ENCODE data around the gene KRT6B.

The KRT6B gene

DNA sequence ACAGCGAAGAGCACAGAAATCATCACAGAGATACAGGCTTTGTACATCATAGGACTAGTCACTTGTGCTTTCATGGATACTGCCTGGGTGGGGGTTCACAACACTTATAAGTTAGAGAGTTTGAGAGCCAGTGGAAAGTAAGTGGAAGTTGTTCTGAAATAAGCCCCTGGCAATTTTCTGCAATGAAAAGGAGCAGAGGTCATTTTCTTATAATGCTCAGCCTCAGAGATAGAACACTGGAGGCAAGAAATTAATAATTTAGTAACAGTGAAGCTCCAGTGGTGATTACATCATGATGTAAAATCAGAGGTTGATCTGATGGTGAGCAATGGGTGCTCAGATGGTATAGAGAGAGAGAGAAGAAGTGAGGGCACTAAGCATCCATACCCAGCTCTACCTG lies 35.3 kb upstream of the KRT6B start:
- Histone ChIP-seq H3K9me2 (replicated peaks; ENCODE audit: insufficient read depth, low read length) (no peaks in the 10 kb centered on the region), H3F3A (ENCODE audit: insufficient read depth, low read length) (no peaks in the 10 kb centered on the region), H3K27me3 (replicated peaks; ENCODE audit: insufficient read depth, low read length) (peaks cover 23% of the 10 kb centered on the region), H3K4me1 (ENCODE audit: low read length) (no peaks in the 10 kb centered on the region), H3K4me2 (ENCODE audit: low read depth, low read length) (no peak overlapping the region), H2AFZ (ENCODE audit: low read length) (no peak overlapping the region), H4K20me1 (ENCODE audit: insufficient read depth, low read length) (no peaks in the 10 kb centered on the region), H3K27ac (ENCODE audit: low read length) (no peak overlapping the region), H3K79me2 (ENCODE audit: low read length) (no peaks in the 10 kb centered on the region), H3K4me3 (ENCODE audit: low read length) (no peak overlapping the region), H3K9me3 (replicated peaks; ENCODE audit: insufficient read depth, low read length) (no peaks in the 10 kb centered on the region), H3K9ac (ENCODE audit: low read length) (no peak overlapping the region), H3K36me3 (replicated peaks; ENCODE audit: insufficient read depth, low read length) (no peaks in the 10 kb centered on the region)
- TF ChIP-seq EZH2 (optimal IDR thresholded peaks at IDR 0.05; ENCODE audit: low read depth, low read length) (no peak), EZH2phosphoT487 (IDR thresholded peaks at IDR 0.05; ENCODE audit: low read length) (no peak)
- TF ChIP-seq, protein P1, sequence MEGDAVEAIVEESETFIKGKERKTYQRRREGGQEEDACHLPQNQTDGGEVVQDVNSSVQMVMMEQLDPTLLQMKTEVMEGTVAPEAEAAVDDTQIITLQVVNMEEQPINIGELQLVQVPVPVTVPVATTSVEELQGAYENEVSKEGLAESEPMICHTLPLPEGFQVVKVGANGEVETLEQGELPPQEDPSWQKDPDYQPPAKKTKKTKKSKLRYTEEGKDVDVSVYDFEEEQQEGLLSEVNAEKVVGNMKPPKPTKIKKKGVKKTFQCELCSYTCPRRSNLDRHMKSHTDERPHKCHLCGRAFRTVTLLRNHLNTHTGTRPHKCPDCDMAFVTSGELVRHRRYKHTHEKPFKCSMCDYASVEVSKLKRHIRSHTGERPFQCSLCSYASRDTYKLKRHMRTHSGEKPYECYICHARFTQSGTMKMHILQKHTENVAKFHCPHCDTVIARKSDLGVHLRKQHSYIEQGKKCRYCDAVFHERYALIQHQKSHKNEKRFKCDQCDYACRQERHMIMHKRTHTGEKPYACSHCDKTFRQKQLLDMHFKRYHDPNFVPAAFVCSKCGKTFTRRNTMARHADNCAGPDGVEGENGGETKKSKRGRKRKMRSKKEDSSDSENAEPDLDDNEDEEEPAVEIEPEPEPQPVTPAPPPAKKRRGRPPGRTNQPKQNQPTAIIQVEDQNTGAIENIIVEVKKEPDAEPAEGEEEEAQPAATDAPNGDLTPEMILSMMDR (IDR thresholded peaks at IDR 0.05; ENCODE audit: low read length) = no peak
- no peak for DNase-seq

DNA sequence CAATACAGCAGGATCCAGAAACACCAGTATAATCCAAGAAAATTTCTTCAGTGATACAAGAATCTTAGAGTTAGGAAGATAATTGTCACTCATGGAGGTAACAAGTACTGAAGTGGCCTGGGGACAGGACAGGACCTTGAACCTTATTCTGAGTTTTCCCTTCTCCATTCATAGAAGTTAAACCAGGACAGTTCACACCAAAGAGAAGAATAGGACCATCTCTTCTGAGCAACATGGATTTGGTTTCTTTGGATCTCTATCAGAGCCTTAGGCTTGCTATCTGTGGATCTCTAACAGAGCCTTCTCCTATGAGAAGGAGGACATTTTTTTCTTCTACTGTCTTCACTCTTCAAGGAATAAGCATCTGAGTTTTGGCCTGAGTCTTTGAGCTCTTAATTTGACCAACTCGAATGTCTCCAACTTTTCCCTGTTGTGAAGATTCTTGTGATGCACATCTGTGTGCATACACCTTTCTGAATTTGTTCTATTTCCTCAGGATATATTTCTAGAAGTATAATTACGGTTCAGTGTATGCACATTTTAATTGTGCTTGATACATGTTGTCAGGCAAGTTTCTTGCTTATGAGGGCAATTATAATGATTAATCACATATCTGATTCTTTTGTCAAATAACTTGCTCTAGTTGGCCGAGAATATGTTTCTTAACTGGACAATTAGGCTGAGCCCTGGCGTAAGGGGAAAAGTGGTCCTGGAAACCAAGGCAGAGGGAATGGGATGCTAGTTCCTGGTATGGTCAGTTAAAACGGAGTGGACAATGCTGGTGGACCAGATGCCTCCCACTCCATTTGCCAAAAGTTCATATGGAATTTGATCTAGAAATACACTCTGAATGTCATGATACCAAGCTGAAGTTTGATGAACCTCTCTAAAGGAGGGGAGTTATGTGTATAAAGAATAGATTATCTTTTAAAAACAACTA lies 34.5 kb upstream of the KRT6B start:
- Histone ChIP-seq H2AFZ (ENCODE audit: low read length) (no peak overlapping the region), H3K27me3 (replicated peaks; ENCODE audit: insufficient read depth, low read length) (peaks cover 16% of the 10 kb centered on the region), H3K4me2 (ENCODE audit: low read depth, low read length) (no peak overlapping the region), H3K79me2 (ENCODE audit: low read length) (no peaks in the 10 kb centered on the region), H3K27ac (ENCODE audit: low read length) (no peak overlapping the region), H3K36me3 (replicated peaks; ENCODE audit: insufficient read depth, low read length) (no peaks in the 10 kb centered on the region), H3K4me3 (ENCODE audit: low read length) (no peak overlapping the region), H3K9me2 (replicated peaks; ENCODE audit: insufficient read depth, low read length) (no peaks in the 10 kb centered on the region), H3K9me3 (replicated peaks; ENCODE audit: insufficient read depth, low read length) (no peaks in the 10 kb centered on the region), H3K9ac (ENCODE audit: low read length) (no peak overlapping the region), H3K4me1 (ENCODE audit: low read length) (no peaks in the 10 kb centered on the region), H3F3A (ENCODE audit: insufficient read depth, low read length) (no peaks in the 10 kb centered on the region), H4K20me1 (ENCODE audit: insufficient read depth, low read length) (no peaks in the 10 kb centered on the region)
- DNase-seq = no peak
- no peak for TF ChIP-seq EZH2 (optimal IDR thresholded peaks at IDR 0.05; ENCODE audit: low read depth, low read length)
- TF ChIP-seq, protein P1 (IDR thresholded peaks at IDR 0.05; ENCODE audit: low read length) = no peak
- TF ChIP-seq EZH2phosphoT487 (IDR thresholded peaks at IDR 0.05; ENCODE audit: low read length) = no peak

DNA sequence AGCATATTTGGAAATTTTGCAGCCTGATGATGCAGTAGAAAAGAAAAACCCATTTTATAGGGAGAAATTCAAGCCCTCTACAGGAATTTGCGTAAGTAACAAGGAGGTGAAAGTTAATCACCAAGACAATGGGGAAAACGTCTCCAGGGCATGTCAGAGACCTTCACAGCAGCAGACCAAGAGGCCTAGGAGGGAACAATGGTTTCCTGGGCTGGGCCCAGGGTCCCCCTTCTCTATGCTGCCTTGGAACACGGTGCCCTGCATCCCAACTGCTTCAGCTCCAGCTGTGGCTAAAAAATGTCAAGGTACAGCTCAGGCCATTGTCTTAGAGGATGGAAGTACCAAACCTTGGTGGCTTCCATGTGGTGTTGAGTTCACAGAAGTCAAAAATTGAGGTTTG lies 28.1 kb upstream of the KRT6B start:
- Histone ChIP-seq H3K9me2 (replicated peaks; ENCODE audit: insufficient read depth, low read length) (no peaks in the 10 kb centered on the region), H3K27ac (ENCODE audit: low read length) (no peak overlapping the region)

More for the DNA sequence above, 28.1 kb upstream of the KRT6B start:
- no peak overlapping the region for H2AFZ ChIP-seq (ENCODE audit: low read length)
- no peak overlapping the region for H3K9ac ChIP-seq (ENCODE audit: low read length)
- no peaks in the 10 kb centered on the region for H3K79me2 ChIP-seq (ENCODE audit: low read length)
- H3F3A ChIP-seq (ENCODE audit: insufficient read depth, low read length) = no peaks in the 10 kb centered on the region
- no peaks in the 10 kb centered on the region for H4K20me1 ChIP-seq (ENCODE audit: insufficient read depth, low read length)
- no peak overlapping the region for H3K4me2 ChIP-seq (ENCODE audit: low read depth, low read length)
- TF ChIP-seq EZH2phosphoT487 (IDR thresholded peaks at IDR 0.05; ENCODE audit: low read length) = no peak
- TF ChIP-seq, protein P1 (IDR thresholded peaks at IDR 0.05; ENCODE audit: low read length) = no peak
- TF ChIP-seq EZH2 (optimal IDR thresholded peaks at IDR 0.05; ENCODE audit: low read depth, low read length) = no peak
- H3K4me3 ChIP-seq (ENCODE audit: low read length) = no peak overlapping the region
- no peaks in the 10 kb centered on the region for H3K9me3 ChIP-seq (replicated peaks; ENCODE audit: insufficient read depth, low read length)
- no peak for DNase-seq
- no peaks in the 10 kb centered on the region for H3K36me3 ChIP-seq (replicated peaks; ENCODE audit: insufficient read depth, low read length)
- no peaks in the 10 kb centered on the region; the same call in 1 of the 2 replicates for H3K27me3 ChIP-seq (replicated peaks; ENCODE audit: insufficient read depth, low read length)
- no peaks in the 10 kb centered on the region for H3K4me1 ChIP-seq (ENCODE audit: low read length)

All from MM.1S (cell line).